Kidney capillary endothelial cell (primary cell): ENCODE results near the gene BMPR1B.

ENCODE experiments used
- DNase-seq: peaks from one replicate; pipeline ENCODE4 v3.0.0-alpha.2; 2018; ENCODE audit warnings: low spot score

The BMPR1B gene

GRCh38 chr4:94757192-94758140 is at the start of gene BMPR1B:
Gene BMPR1B (plus strand): TSS chr4:94757955. CDS start chr4:95104425, 346,470 bp downstream.
- DNase-seq = no peak

GRCh38 chr4:94711635-94712034 is 46.1 kb upstream of the BMPR1B start:
- DNase-seq = no peak

GRCh38 chr4:94714365-94715160 is 43.2 kb upstream of the BMPR1B start:
- no peak for DNase-seq

GRCh38 chr4:94715726-94716125 is 42.0 kb upstream of the BMPR1B start:
- DNase-seq = no peak

- DNase-seq = no peak
Measured at GRCh38 chr4:94721310-94721709, 36.4 kb upstream of the BMPR1B start.

GRCh38 chr4:94722270-94722669 is 35.5 kb upstream of the BMPR1B start:
- DNase-seq = no peak

GRCh38 chr4:94722748-94723147 is 35.0 kb upstream of the BMPR1B start:
- no peak for DNase-seq

- DNase-seq = no peak
Measured at GRCh38 chr4:94724016-94724790, 33.6 kb upstream of the BMPR1B start.

- DNase-seq = no peak
Measured at GRCh38 chr4:94726524-94727123, 31.1 kb upstream of the BMPR1B start.

GRCh38 chr4:94728056-94728766 is 29.5 kb upstream of the BMPR1B start:
- no peak for DNase-seq

GRCh38 chr4:94732358-94732698 is 25.4 kb upstream of the BMPR1B start:
- DNase-seq = no peak

- DNase-seq = no peak
Measured at GRCh38 chr4:94739741-94740140, 18.0 kb upstream of the BMPR1B start.

- no peak for DNase-seq
Measured at GRCh38 chr4:94741304-94741703, 16.5 kb upstream of the BMPR1B start.

- no peak for DNase-seq
Measured at GRCh38 chr4:94743838-94744237, 13.9 kb upstream of the BMPR1B start.

- no peak for DNase-seq
Measured at GRCh38 chr4:94744850-94745249, 12.9 kb upstream of the BMPR1B start.

GRCh38 chr4:94746746-94747145 is 11.0 kb upstream of the BMPR1B start:
- no peak for DNase-seq

GRCh38 chr4:94758141-94758699 is 465 bp downstream of the BMPR1B start:
- no peak for DNase-seq

GRCh38 chr4:94758700-94759399 is 1.1 kb downstream of the BMPR1B start:
- DNase-seq = no peak

- no peak for DNase-seq
Measured at GRCh38 chr4:94759767-94760211, 2.0 kb downstream of the BMPR1B start.

- no peak for DNase-seq
Measured at GRCh38 chr4:94762326-94762725, 4.6 kb downstream of the BMPR1B start.
